HCT116 (cell line): ENCODE data around the gene STX10.

ENCODE experiments used
- CTCF ChIP-seq, 3 experiments: fragments of 200-600 bp in 1 of 3; sonication (generic) in 1 of 3; IDR thresholded peaks in 2 of 3; conservative IDR thresholded peaks in 1 of 3; 2 replicates each; pipeline ENCODE4 v1.5.1; 2012 to 2017; ENCODE audit warnings: low read depth in 2 of 3, low read length in 2 of 3, antibody characterized with exemption in 1 of 3, borderline replicate concordance in 1 of 3, control low read depth in 1 of 3, mild to moderate bottlenecking in 1 of 3, mixed read lengths in 1 of 3, mixed run types in 1 of 3, moderate library complexity in 1 of 3; ENCODE audit not compliant: insufficient read depth in 1 of 3
- EZH2phosphoT487 ChIP-seq: fragments of 200-600 bp; IDR thresholded peaks from 2 replicates; pipeline ENCODE4 v1.6.1; 2018; ENCODE audit warnings: antibody characterized with exemption, borderline replicate concordance
- FOSL1 ChIP-seq: IDR thresholded peaks from 2 replicates; pipeline ENCODE4 v1.6.1; 2012; ENCODE audit warnings: low read depth
- POLR2A ChIP-seq: IDR thresholded peaks from 2 replicates; pipeline ENCODE4 v1.7.0; 2011; ENCODE audit warnings: borderline replicate concordance; ENCODE audit not compliant: insufficient read depth, insufficient read length; ENCODE audit errors: extremely low read depth
- POLR2AphosphoS5 ChIP-seq: IDR thresholded peaks from 2 replicates; pipeline ENCODE4 v1.6.1; 2011; ENCODE audit warnings: mild to moderate bottlenecking, low read depth, low read length, moderate library complexity
- REST ChIP-seq: IDR thresholded peaks from 2 replicates; pipeline ENCODE4 v1.6.1; 2012; ENCODE audit warnings: low read depth
- ZNF274 ChIP-seq: fragments of 200-500 bp; sonication (Bioruptor generic); IDR thresholded peaks from 2 replicates; pipeline ENCODE4 v1.6.1; 2014; ENCODE audit warnings: mild to moderate bottlenecking, low read depth, low read length, inconsistent platforms
- TF ChIP-seq, protein P1 (sequence below): IDR thresholded peaks from 2 replicates; pipeline ENCODE4 v1.6.1; 2011; ENCODE audit warnings: mild to moderate bottlenecking, low read length, moderate library complexity; ENCODE audit not compliant: insufficient replicate concordance; ENCODE audit errors: extremely low read depth

DNA sequence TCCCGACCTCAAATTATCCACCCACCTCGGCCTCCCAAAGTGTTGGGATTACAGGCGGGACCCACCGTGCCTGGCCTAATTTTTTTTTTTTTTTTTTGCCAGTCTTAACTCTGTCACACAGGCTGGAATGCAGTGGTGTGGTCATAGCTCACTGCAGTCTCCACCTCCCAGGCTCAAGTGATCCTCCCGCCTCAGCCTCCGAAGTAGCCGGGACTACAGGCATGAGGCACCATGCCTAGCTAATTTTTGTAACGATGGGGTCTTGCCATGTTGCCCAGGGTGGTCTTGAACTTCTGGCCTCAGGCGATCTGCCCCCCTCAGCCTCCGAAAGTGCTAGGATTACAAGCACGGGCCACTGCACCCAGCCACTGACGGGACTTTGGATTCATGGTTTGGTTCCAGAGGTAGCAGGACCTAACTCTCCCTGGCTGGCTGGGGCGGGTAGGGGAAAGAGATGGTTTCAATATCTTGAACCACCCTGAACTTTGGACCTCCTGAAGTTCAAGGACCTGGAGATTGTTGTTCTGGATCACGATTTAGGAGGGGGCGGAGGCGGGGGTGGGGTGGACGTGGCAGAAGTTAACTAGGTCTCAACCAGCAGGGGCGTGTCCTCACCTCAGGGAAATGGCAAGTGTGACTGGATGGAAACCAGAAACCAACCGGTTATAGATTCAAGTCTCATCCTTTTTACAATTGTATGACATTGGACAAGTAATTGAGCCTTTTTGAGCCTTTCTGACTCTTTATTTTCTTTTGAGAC, 40.8 kb upstream of the STX10 start:
- no peak for TF ChIP-seq CTCF (IDR thresholded peaks at IDR 0.05 in 2 of 3, conservative IDR thresholded peaks at IDR 0.05 in 1 of 3; ENCODE audit: borderline replicate concordance in 1 of 3, insufficient read depth in 1 of 3, low read depth in 2 of 3, low read length in 2 of 3)
- no peak for TF ChIP-seq EZH2phosphoT487
- no peak for TF ChIP-seq FOSL1
- no peak for TF ChIP-seq REST
- TF ChIP-seq POLR2AphosphoS5, result no peak
- no peak for TF ChIP-seq POLR2A
- TF ChIP-seq, protein P1, sequence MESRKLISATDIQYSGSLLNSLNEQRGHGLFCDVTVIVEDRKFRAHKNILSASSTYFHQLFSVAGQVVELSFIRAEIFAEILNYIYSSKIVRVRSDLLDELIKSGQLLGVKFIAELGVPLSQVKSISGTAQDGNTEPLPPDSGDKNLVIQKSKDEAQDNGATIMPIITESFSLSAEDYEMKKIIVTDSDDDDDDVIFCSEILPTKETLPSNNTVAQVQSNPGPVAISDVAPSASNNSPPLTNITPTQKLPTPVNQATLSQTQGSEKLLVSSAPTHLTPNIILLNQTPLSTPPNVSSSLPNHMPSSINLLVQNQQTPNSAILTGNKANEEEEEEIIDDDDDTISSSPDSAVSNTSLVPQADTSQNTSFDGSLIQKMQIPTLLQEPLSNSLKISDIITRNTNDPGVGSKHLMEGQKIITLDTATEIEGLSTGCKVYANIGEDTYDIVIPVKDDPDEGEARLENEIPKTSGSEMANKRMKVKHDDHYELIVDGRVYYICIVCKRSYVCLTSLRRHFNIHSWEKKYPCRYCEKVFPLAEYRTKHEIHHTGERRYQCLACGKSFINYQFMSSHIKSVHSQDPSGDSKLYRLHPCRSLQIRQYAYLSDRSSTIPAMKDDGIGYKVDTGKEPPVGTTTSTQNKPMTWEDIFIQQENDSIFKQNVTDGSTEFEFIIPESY, result no peak
- no peak for TF ChIP-seq ZNF274
